Epithelial cell of esophagus (primary cell): Measurements from ENCODE around the gene MRAP2.
"Not testable (repeated sequence)": the region's sequence is repeated elsewhere in the genome, so short reads cannot be mapped to it uniquely, and the experiment has no call there.

Experiments
- DNase-seq: peaks from one replicate; pipeline ENCODE4 v3.0.0; 2010; ENCODE audit warnings: low read depth
- H3K4me3 ChIP-seq: 2 replicates; pipeline ENCODE4 v1.5.1; 2011; ENCODE audit warnings: mild to moderate bottlenecking, low read length, control low read depth
- CTCF ChIP-seq: IDR thresholded peaks from 2 replicates; pipeline ENCODE4 v1.5.1; 2011; ENCODE audit warnings: low read depth, mild to moderate bottlenecking, low read length, control low read depth, inconsistent platforms; ENCODE audit not compliant: insufficient read depth; ENCODE audit errors: missing control alignments

The MRAP2 gene

DNA sequence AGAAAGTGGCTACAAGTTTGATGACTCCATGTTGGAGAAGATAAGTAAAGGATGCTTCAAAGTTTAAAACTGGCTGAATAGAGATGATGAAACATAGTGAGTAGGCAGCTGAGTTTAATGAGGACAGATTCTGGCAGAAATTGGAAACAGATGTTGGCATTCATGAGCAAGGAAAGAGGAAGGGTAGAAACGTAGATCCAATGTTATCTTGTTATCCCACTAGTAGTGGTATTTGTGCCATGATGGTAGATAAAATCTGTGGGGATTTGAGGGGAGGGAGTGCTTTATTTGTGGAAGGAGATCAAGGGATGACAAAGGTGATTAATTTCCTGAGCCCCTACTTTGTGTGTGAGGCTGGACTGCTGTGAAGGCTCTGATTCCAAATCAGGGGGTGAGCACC, 69.5 kb downstream of the MRAP2 start:
- H3K4me3 ChIP-seq = no peak overlapping the region
- TF ChIP-seq CTCF = no peak
- DNase-seq = no peak

GRCh38 chr6:84105215-84105924, 71.8 kb downstream of the MRAP2 start:
- not testable (repeated sequence) for H3K4me3 ChIP-seq
- peak; percentile 78 for DNase-seq

GRCh38 chr6:84107495-84107894, 73.9 kb downstream of the MRAP2 start:
- DNase-seq = no peak
- no peak for TF ChIP-seq CTCF
- no peak overlapping the region for H3K4me3 ChIP-seq

DNA sequence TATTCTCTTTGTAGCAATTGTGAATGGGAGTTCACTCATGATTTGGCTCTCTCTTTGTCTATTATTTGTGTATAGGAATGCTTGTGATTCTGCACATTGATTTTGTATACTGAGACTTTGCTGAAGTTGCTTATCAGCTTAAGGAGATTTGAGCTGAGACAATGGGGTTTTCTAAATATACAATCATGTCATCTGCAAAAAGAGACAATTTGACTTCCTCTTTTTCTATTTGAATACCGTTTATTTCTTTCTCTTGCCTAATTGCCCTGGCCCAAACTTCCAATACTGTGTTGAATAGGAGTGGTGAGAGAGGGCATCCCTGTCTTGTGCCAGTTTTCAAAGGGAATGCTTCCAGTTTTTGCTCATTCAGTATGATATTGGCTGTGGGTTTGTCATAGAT, 77.8 kb downstream of the MRAP2 start:
- not testable (repeated sequence) for H3K4me3 ChIP-seq, DNase-seq

GRCh38 chr6:84114933-84115594, 81.5 kb downstream of the MRAP2 start:
- not testable (repeated sequence) for DNase-seq

GRCh38 chr6:84118191-84118590, 84.6 kb downstream of the MRAP2 start:
- TF ChIP-seq CTCF = no peak

More at GRCh38 chr6:84114933-84115594, 81.5 kb downstream of the MRAP2 start:
- H3K4me3 ChIP-seq = not testable (repeated sequence)

DNA sequence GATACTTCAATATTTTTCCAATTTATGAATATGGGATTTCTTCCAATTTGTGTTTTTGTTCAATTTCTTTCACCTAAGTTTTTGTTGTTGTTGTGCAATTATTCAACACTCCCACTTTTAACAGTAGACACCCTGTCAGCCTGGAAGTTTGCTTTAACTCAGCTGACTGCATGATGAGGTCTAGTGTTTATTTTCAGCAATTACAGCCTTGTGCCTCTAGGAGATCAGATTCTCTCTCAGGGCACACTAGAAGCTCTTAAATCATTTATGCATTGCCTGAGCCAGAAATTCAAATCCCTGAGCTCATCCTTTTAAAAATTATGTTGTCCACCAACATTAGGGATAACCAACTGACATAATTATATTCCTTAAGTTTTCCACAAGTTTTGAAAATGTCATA, 85.7 kb downstream of the MRAP2 start:
- H3K4me3 ChIP-seq = no peak overlapping the region
- peak; percentile 16 for TF ChIP-seq CTCF
- peak; percentile 7 for DNase-seq

More at GRCh38 chr6:84118191-84118590, 84.6 kb downstream of the MRAP2 start:
- H3K4me3 ChIP-seq = no peak overlapping the region
- no peak for DNase-seq

- TF ChIP-seq CTCF = no peak
- no peak overlapping the region for H3K4me3 ChIP-seq
- DNase-seq = no peak
Observed at GRCh38 chr6:84123186-84123585, 89.6 kb downstream of the MRAP2 start.

DNA sequence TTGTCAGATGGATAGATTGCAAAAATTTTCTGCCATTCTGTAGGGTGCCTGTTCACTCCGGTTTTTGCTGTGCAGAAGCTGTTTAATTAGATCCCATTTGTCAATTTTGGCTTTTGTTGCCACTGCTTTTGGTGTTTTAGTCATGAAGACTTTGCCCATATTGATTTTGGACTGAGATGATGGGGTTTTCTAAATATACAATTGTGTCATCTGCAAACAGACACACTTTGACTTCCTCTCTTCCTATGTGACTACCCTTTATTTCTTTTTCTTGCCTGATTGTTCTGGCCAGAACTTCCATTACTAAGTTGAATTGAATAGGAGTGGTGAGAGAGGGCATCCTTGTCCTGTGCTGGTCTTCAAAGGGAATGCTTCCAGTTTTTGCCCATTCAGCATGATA, 96.0 kb downstream of the MRAP2 start:
- DNase-seq, H3K4me3 ChIP-seq: not testable (repeated sequence)

GRCh38 chr6:84133385-84133784, 99.8 kb downstream of the MRAP2 start:
- not testable (repeated sequence) for DNase-seq, H3K4me3 ChIP-seq
